ENCODE data around the gene PTPRD. TPM values are rescaled to one million over a fixed set of nuclear protein-coding genes. Genes with fewer than 3 reads are reported as not detected.
"Not testable (repeated sequence)": the region's sequence is repeated elsewhere in the genome, so short reads cannot be mapped to it uniquely, and the experiment has no call there.

The PTPRD gene
- polyA plus RNA-seq, 4 donors = 91.3 to 115 (median 106) TPM

DNA sequence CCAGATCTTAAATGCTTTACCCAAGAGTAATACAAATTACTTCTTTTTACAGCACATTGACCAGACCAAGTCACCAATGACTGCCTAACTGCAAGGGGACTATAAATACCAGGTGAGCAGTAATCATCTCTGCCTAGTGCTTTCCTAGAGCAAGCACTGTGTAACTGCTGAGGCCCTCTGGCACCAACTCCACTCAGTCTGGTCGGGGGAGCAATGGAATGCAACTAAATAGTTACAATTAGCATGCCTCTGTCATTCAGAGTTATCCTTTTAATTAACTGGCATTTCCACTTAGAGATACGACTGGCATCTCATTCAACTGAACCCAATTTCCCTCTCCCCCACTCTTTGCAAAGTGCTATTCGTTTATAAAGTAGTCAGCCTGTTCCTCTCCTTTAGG lies 1504.2 kb downstream of the PTPRD start:
- no peak for DNase-seq (ENCODE audit: low read depth in 4 of 4, low spot score in 2 of 4)

DNA sequence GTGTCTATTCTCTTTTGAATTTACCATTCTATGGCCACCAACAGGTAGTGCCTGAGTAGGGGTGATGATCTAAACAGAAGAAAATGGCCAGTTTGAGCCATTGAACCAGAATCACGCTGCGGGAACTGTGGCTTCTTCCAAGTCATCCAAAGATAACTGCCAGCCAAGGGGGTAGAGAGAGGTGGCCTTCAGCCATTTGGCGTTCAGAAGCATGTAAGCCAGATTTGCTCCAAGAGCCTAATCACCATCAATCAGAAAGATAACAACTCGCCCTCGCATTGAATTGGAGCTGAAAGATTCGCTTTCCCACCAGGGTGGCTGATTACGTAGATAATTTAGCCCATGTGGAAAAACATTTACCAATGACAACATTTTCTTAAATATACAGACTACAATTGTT lies 1510.5 kb downstream of the PTPRD start:
- DNase-seq (ENCODE audit: low read depth in 4 of 4, low spot score in 2 of 4) = no peak

DNA sequence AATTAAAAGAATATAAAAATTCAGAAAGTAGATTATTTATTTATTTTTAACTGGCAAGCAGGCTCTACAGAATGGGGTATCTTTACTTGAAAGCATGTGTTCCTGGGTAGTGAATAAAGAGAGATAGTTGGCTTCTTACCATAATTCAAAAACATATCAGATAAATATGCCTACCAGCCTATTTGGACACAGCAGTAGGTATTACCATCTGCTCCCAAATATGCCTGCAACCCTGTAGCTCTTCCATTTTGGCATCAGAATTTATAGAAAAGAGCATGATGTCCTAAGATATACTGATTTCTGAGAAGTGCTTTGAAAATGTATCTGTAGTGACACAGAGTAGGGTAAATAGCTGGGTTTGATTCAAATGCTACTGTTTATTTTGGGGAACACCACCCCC lies 1512.7 kb downstream of the PTPRD start:
- no peak for DNase-seq (ENCODE audit: low read depth in 4 of 4, low spot score in 2 of 4)

DNA sequence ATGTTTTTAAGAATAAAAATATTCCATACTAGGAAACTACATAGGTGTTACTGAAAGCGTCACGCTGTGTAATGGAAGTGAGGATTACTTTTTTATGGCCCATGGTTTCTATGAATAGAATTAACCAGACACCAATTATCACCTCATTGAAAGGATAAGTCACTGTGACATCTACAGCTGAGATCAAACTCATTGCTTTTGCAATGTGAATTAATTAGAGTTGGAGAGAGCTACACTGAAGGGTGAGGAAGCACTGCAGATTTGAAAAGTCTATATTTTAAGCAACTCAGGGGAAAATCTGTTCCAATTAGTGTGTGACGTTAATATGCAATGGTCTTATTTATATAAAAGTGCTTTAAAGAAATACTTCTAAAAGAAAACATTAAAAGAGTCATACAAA lies 1513.2 kb downstream of the PTPRD start:
- no peak for DNase-seq (ENCODE audit: low read depth in 4 of 4, low spot score in 2 of 4)

DNA sequence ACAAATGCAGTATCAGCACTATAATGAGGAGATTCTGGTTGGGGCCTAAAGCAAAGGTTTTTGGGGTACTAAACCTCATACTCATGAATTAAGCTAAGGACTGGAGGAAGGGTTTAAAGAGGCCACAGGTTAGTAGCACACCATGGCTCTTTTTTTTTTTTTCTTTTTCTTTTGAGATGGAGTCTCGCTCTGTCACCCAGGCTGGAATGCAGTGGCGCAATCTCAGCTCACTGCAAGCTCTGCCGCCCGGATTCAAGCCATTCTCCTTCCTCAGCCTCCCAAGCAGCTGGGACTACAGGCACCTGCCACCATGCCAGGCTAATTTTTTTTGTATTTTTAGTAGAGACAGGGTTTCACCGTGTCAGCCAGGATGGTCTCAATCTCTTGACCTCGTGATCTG lies 1515.5 kb downstream of the PTPRD start:
- DNase-seq (ENCODE audit: low read depth in 4 of 4, low spot score in 2 of 4) = not testable (repeated sequence)

DNA sequence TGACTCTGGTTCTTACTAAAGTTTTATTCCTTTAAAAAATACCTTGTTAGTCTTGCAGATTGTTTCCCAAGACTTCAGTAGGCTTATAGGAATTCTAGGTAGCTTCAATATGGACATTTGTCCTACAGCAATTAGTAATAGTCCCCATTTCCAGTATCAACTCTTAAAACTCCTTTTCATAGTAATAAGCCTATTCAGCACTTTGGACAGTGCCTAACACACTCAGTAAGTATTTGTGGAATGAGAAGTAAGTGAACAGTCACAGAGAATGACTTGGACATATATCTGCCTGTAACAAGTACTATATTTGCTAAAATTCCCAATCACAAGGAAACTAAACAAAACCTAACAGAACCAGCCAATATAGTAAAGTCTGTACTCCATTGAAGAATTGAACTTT lies 1521.4 kb downstream of the PTPRD start:
- peak in 1 of 4 donors; percentile 4 for DNase-seq (ENCODE audit: low read depth in 4 of 4, low spot score in 2 of 4)

DNA sequence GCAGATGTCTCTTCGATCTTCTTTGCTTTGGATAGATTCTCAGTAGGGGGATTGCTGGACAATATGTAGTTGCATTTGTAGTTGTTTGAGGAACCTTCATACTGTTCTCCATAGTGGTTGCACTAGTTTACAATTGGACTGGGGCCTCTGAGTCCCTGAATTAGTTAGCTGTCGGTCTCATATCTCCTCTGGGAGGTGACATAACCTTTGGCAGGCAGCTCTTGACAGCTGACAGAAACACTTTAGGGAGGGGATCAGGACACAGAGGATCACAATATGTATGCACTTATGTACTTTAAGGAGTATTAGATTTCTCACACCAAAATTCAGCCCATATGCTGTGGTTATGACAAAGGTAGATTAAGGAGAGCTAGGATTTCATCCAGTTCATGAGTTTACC lies 1533.3 kb downstream of the PTPRD start:
- no peak for DNase-seq (ENCODE audit: low read depth in 4 of 4, low spot score in 2 of 4)

DNA sequence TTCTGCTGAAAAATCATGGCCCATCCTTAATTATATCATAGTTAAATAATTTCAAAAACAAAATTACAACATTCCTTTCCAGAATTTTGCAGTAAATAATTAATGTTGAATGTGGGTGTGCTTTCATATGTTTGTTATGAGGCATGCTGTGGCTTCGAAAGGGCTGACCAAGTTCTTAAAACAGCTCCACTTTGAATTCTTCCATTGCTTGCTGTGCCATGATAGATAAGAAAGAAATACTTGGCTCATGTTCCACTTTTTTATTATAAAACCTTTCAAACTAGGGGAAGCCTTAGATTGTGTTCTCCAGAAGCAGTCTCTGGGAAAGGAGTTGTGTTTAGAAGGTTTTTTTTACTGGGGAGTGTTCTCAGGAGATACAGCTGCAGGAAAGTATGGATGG lies 1534.5 kb downstream of the PTPRD start:
- DNase-seq (ENCODE audit: low read depth in 4 of 4, low spot score in 2 of 4) = no peak

DNA sequence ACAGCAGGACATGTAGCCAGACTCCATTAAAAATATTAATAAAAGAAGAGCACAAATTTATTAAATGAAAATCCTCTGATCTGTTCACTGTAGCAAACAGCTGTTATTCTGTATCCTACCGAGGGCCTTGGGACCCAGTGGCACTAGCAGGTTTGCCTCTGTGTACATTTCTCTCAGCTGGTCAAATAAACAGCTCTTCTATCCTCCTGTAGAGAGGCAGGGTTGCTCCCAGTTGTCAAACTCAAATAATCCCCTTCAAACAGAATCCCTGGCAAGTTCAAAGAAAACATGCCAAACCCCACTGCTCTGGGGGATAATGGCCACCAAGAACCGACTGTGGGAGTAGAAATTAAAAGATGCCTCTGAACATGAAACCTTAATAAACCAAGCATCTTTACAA lies 1551.2 kb downstream of the PTPRD start:
- no peak for DNase-seq (ENCODE audit: low read depth in 4 of 4, low spot score in 2 of 4)

DNA sequence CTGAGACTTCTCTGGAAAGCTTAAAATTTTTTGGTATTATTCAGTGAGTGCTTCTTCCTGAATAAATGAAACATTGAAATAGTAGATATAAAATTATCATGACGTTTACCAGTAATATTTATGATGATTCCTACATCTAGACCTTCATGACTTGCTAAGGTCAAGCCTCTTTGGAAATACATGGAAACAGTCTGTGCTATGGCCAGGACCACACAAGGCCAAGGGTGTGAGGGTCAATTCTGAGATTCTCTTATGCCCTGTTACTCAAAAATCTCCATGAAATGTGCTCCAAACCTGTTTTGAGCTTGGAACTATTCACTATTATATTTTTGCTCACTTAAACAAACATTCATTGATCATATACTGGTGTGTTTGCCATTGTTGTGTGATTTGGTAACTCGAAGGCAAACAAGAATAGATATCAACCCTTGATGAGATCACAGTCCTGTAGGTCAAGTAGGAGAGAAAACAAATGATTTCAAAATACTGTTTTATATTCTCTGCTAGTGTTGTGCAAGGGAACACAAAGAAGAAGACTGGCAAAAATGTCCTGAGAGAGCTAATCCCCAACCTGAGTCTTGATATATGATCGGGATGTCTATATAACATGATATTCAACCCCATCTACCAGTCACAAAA lies 1558.3 kb downstream of the PTPRD start:
- no peak for DNase-seq (ENCODE audit: low read depth in 4 of 4, low spot score in 2 of 4)

DNA sequence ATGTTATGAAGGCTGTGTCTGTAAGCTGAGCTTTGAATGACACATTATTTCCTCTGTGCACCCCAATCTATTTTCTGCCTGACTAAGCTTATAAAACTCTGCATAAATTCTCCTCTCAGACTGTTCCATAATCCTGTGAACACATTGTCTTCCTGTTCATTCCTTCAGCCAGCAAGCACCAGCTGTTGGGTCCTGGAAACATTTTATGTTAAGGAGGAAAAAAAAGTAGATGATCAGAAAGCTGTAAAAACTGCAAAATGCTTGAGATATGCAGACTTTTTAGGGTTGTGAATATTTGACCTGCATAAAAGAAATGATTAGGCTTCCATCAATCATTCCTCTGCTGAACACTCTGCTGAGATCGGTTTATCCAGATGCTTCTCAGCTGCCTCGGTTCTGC lies 1567.2 kb downstream of the PTPRD start:
- DNase-seq (ENCODE audit: low read depth in 4 of 4, low spot score in 2 of 4) = peak in 3 of 4 donors; percentile 37 to 53 (median 50)

DNA sequence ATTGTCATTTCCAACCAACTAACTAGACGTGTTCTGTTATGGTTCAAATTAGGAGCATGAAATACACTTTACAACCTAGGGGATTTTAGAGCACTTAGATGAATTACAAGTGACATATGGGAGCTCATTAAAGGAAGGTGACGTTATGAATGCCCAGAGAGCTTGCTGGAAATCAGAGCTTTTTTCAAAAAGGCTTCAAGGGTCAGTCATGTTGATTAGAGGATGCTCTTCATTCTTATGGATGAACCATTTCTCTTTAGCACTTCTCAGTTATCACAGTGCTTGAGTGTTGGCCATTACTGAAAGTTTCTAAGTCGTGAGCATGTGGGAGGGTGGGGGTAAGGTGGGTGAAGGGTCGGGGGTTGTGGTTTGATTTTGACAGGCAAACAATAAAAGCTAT lies 1567.7 kb downstream of the PTPRD start:
- DNase-seq (ENCODE audit: low read depth in 4 of 4, low spot score in 2 of 4) = no peak

DNA sequence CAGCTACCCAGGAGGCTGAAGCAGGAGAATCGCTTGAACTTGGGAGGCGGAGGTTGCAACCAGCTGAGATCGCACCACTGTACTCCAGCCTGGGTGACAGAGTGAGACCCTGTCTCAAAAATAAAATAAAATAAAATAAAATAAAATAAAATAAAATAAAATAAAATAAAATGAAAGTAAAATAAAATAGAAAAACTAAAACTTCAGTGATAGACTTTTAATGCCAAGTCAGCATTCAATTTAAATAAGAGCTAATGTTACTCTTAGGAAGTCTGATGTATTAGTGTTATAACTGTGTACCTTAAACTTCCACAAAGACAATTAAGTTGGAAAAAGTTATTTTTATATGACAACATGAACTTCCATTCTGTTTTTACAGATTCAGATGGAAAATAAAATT lies 1569.0 kb downstream of the PTPRD start:
- not testable (repeated sequence) for DNase-seq (ENCODE audit: low read depth in 4 of 4, low spot score in 2 of 4)

DNA sequence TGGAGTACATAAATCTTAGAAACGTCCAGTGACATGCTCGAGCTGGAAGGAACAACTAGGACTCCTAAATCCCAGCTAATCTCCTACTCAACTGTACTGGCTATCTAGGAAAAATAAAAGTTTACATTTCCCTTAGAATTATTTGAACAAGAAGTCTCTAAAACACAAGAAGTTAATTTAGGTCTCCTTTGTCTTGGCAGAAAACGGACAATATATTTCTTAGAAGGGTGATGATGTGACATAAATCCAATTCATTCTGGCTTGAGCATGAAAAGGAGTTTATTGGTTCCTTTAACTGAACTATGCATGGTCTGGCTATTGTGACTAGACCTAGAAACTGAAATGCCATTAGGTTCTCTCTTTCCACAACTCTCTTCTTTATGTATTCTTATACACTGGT lies 1571.0 kb downstream of the PTPRD start:
- DNase-seq (ENCODE audit: low read depth in 4 of 4, low spot score in 2 of 4) = peak in 2 of 4 donors; percentile 23 to 37

DNA sequence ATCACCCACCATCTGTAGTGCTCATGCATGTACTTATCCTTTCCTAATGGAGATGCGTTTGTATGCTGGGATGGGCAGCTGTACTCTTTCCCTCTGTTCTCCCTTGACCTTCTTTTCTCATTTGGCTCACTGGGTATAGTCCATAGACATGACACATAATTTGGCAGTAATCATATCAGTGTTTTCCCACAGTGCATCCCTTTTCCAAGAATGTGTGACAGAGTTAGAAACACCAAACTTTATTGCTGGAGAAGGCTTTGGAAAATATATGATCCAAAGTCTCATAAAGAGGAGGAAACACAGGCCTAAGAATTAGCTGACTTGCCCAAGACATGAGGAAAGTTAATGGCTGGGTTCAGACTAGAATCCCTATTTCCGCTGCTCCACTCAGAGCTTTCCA lies 1579.8 kb downstream of the PTPRD start:
- DNase-seq (ENCODE audit: low read depth in 4 of 4, low spot score in 2 of 4) = no peak

DNA sequence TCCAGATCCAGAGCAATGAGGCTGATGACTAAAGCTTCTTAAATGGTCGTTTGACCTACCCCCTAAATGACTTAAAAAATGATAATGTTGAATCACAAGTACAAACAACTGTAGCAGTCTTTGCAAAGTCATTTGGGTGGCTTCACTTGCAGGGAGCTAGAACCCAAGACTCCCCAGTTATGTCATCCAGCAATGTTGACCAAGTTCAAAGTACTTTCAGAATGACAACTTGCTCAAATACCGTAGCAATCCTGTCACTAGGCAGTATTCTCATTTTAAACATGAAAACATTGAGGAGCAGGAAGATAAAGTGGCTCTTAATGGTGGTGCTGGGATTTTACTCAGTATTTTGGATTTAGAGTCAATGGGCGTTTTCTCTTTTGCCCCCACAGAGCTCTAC lies 1596.2 kb downstream of the PTPRD start:
- no peak for DNase-seq (ENCODE audit: low read depth in 4 of 4, low spot score in 2 of 4)

DNA sequence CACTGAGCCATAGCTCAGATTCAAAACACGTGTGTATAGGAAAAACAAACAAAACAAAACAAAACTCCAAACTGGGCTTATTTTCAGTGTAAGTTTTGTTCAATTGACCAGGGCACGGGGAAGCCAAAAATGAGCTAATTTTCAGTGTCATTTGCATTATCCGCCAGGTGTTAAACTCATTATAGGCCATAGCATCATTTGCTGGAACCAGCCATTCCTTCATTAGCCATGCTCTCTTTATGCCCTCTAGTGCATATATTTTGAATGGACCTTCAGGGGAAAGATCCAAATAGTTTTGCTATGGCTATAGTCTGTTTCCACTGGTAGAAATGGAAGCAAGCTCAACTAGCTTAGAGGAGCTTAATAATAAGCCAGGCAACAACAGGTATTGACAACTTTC lies 1608.0 kb downstream of the PTPRD start:
- no peak for DNase-seq (ENCODE audit: low read depth in 4 of 4, low spot score in 2 of 4)

DNA sequence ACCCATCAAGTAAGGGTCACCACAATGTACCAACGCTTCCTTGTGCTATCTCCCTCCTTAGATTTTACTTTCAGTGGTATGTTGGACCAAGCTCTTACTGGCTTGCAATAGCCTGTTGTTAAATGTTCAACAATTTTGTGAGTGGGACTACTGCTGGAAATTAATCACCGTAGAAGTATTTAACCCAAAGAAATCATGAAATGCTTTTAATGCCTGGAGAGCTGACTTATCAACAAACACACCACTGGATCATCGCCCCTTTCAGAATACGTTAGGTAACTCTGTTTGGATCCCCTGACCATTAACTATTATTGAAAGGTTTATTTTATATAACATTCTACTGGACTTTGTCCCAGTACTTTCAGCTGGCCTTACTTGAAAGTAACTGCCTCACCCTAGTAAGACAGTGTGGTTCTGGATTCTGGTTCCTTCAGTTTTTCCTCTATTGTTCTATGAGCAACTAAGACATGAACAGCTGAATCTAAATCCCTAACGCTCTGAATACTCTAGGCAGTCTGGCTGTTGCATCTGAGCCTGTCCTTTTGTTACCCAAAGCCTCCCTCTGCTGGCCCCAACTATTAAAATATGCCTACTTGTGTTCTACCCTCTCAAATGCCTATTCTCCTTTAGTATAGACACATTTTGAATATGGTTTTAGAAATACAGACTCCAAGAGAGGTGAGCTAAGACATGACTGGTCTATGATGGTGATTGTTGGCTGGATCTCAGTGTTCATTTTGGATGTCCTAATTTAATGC lies 1609.8 kb downstream of the PTPRD start:
- peak in 1 of 4 donors; percentile 6 for DNase-seq (ENCODE audit: low read depth in 4 of 4, low spot score in 2 of 4)

DNA sequence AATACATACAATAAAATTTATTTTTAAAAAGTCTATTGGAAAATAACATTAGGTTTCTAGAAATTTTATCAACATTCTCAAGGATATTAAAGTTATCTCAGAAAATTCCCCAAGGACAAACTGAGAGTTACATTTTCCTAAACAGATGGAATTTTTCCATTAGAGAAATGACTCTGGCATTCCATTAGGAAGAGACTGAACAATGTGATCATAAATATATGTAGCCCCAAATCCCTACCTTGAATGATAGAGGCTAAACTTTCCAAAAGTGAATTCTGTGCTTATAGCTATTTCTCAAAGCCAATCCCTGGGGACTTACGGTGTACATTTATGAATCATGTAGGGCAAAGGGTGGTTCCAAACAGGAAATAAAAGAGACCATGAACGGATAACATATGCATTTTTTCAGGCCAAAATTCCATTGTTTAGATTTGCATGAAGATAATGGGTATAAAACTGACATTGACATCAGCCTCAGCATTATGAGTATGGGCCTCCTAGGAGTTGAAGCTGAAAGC lies 1632.2 kb downstream of the PTPRD start:
- DNase-seq (ENCODE audit: low read depth in 4 of 4, low spot score in 2 of 4) = no peak

DNA sequence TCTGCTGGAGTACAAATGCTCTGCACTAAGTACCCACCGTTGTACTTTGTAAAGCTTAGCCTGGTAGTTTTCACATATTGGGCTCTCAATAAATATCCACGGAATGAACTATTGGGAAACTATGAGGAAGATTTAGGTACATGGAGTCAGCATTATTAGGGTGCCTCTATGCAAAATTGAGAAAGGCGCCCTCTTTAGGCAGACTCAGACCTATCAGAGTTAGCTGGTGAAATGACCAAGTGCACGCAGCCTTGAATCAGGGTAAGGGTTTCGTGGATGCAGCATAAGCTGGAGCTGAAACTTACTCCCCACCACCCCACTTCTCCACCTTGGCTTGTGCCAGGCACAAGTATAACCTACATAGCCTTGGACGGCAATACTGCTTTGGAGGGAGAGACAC lies 1634.5 kb downstream of the PTPRD start:
- no peak for DNase-seq (ENCODE audit: low read depth in 4 of 4, low spot score in 2 of 4)

DNA sequence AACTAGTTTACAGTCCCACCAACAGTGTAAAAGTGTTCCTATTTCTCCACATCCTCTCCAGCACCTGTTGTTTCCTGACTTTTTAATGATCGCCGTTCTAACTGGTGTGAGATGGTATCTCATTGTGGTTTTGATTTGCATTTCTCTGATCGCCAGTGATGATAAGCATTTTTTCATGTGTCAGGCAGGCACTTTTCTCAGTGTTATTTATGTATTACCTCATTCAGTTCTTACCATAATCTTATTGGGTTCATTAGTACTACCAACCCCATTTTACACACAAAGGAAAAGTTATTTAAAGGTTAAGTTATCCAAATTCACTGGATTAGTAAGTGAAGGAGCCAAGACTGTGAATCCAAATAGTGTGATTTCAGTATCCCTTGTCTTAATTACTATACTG lies 1644.5 kb downstream of the PTPRD start:
- DNase-seq (ENCODE audit: low read depth in 4 of 4, low spot score in 2 of 4) = not testable (repeated sequence)

DNA sequence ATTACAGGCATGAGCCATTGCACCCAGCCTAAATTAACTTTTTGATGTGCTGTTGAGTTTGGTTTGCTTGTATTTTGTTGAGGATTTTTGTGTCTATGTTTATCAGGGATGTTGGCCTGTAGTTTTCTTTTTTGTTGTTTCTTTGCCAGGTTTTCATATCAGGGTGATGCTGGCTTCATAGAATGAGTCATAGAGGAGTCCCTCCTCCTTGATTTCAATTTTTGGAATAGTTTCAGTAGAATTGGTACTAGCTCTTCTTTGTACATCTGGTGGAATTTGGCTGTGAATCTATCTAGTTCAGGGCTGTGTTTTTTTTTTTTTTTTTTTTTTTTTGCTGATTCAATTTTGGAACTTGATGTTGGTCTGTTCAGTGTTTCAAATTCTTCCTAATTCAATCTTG lies 1648.9 kb downstream of the PTPRD start:
- no peak for DNase-seq (ENCODE audit: low read depth in 4 of 4, low spot score in 2 of 4)
